K562 (cell line): ENCODE data around the gene CSRP2. TPM values are rescaled to one million over a fixed set of nuclear protein-coding genes. Genes with fewer than 3 reads are reported as not detected.

Source experiments
- STAT5A ChIP-seq: IDR thresholded peaks from 2 replicates; pipeline ENCODE4 v1.6.1; 2012; ENCODE audit warnings: low read length, inconsistent platforms, borderline replicate concordance
- ZNF695 ChIP-seq: fragments of 450-650 bp; formaldehyde crosslinking; IDR thresholded peaks from 2 replicates; pipeline ENCODE4 v1.4.0; 2020; ENCODE audit warnings: mild to moderate bottlenecking, moderate library complexity
- polyA plus RNA-seq, 8 experiments: library from polyadenylated mRNA; depleted of rRNA in 4 of 8; stranded (reverse) in 5 of 8; unstranded in 3 of 8; fragments of >200 nt; fragmentation: Nextera tagmentation in 2 of 8; fragmentation: Illumina TruSeq in 1 of 8; extraction: Ambion mirVana in 2 of 8; extraction: Trizol in 1 of 8; gene quantifications; 2 replicates each; pipeline versions ENCODE4 v1.2.1 to v1.2.3, GENCODE V29; 2011 to 2014; ENCODE audit warnings: inconsistent platforms in 1 of 8, missing spikeins in 1 of 8
- total RNA-seq, 7 experiments: library from RNA; depleted of rRNA in 6 of 7; stranded (reverse); fragments of >200 nt in 6 of 7; fragmentation: Illumina TruSeq in 2 of 7; extraction: Trizol in 2 of 7; gene quantifications; 2 replicates each; pipeline versions ENCODE4 v1.2.1 to v1.2.3, GENCODE V29; 2011 to 2021; ENCODE audit warnings: low replicate concordance in 1 of 7
- TF ChIP-seq, protein P1 (sequence below): sonication (generic); formaldehyde crosslinking; IDR thresholded peaks from 2 replicates; pipeline ENCODE4 v1.4.0; 2020; ENCODE audit warnings: mild to moderate bottlenecking, missing genetic modification reagents
- TF ChIP-seq, protein P2 (sequence below): fragments of 450-650 bp; IDR thresholded peaks from 2 replicates; pipeline ENCODE4 v1.6.1; 2016; ENCODE audit warnings: mild to moderate bottlenecking, moderate library complexity

Gene CSRP2
- total and polyA plus RNA-seq, 9 of the 15 experiments (the other 6 are each of a cell fraction or from before 2014, with no cell fraction given), result 0.32 to 6.2 (median 2.3) TPM

DNA sequence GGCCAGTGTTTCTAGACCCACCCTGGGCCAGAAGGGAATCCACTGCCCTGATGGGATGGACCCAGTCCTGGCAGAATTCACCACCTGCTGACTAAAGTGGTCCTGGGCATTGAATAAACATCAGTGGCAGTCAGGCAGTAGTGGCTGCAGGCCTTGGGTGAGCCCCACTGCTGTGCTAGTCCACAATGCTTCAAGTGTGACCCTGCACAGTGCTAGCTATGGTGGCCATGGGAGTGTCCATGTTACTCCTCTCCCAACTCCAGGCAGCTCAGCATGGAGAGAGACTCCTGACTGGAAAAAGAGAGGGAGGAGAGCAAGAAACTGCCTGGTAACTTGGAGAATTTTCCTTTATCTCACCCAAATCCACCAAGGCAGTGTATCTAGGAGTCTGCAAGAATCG, 17.5 kb upstream of the CSRP2 start (continued):
- TF ChIP-seq, protein P1, sequence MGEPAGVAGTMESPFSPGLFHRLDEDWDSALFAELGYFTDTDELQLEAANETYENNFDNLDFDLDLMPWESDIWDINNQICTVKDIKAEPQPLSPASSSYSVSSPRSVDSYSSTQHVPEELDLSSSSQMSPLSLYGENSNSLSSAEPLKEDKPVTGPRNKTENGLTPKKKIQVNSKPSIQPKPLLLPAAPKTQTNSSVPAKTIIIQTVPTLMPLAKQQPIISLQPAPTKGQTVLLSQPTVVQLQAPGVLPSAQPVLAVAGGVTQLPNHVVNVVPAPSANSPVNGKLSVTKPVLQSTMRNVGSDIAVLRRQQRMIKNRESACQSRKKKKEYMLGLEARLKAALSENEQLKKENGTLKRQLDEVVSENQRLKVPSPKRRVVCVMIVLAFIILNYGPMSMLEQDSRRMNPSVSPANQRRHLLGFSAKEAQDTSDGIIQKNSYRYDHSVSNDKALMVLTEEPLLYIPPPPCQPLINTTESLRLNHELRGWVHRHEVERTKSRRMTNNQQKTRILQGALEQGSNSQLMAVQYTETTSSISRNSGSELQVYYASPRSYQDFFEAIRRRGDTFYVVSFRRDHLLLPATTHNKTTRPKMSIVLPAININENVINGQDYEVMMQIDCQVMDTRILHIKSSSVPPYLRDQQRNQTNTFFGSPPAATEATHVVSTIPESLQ (CRISPR knock-in tag), result no peak
- TF ChIP-seq STAT5A (no peak), ZNF695 (no peak)
- TF ChIP-seq, protein P2, sequence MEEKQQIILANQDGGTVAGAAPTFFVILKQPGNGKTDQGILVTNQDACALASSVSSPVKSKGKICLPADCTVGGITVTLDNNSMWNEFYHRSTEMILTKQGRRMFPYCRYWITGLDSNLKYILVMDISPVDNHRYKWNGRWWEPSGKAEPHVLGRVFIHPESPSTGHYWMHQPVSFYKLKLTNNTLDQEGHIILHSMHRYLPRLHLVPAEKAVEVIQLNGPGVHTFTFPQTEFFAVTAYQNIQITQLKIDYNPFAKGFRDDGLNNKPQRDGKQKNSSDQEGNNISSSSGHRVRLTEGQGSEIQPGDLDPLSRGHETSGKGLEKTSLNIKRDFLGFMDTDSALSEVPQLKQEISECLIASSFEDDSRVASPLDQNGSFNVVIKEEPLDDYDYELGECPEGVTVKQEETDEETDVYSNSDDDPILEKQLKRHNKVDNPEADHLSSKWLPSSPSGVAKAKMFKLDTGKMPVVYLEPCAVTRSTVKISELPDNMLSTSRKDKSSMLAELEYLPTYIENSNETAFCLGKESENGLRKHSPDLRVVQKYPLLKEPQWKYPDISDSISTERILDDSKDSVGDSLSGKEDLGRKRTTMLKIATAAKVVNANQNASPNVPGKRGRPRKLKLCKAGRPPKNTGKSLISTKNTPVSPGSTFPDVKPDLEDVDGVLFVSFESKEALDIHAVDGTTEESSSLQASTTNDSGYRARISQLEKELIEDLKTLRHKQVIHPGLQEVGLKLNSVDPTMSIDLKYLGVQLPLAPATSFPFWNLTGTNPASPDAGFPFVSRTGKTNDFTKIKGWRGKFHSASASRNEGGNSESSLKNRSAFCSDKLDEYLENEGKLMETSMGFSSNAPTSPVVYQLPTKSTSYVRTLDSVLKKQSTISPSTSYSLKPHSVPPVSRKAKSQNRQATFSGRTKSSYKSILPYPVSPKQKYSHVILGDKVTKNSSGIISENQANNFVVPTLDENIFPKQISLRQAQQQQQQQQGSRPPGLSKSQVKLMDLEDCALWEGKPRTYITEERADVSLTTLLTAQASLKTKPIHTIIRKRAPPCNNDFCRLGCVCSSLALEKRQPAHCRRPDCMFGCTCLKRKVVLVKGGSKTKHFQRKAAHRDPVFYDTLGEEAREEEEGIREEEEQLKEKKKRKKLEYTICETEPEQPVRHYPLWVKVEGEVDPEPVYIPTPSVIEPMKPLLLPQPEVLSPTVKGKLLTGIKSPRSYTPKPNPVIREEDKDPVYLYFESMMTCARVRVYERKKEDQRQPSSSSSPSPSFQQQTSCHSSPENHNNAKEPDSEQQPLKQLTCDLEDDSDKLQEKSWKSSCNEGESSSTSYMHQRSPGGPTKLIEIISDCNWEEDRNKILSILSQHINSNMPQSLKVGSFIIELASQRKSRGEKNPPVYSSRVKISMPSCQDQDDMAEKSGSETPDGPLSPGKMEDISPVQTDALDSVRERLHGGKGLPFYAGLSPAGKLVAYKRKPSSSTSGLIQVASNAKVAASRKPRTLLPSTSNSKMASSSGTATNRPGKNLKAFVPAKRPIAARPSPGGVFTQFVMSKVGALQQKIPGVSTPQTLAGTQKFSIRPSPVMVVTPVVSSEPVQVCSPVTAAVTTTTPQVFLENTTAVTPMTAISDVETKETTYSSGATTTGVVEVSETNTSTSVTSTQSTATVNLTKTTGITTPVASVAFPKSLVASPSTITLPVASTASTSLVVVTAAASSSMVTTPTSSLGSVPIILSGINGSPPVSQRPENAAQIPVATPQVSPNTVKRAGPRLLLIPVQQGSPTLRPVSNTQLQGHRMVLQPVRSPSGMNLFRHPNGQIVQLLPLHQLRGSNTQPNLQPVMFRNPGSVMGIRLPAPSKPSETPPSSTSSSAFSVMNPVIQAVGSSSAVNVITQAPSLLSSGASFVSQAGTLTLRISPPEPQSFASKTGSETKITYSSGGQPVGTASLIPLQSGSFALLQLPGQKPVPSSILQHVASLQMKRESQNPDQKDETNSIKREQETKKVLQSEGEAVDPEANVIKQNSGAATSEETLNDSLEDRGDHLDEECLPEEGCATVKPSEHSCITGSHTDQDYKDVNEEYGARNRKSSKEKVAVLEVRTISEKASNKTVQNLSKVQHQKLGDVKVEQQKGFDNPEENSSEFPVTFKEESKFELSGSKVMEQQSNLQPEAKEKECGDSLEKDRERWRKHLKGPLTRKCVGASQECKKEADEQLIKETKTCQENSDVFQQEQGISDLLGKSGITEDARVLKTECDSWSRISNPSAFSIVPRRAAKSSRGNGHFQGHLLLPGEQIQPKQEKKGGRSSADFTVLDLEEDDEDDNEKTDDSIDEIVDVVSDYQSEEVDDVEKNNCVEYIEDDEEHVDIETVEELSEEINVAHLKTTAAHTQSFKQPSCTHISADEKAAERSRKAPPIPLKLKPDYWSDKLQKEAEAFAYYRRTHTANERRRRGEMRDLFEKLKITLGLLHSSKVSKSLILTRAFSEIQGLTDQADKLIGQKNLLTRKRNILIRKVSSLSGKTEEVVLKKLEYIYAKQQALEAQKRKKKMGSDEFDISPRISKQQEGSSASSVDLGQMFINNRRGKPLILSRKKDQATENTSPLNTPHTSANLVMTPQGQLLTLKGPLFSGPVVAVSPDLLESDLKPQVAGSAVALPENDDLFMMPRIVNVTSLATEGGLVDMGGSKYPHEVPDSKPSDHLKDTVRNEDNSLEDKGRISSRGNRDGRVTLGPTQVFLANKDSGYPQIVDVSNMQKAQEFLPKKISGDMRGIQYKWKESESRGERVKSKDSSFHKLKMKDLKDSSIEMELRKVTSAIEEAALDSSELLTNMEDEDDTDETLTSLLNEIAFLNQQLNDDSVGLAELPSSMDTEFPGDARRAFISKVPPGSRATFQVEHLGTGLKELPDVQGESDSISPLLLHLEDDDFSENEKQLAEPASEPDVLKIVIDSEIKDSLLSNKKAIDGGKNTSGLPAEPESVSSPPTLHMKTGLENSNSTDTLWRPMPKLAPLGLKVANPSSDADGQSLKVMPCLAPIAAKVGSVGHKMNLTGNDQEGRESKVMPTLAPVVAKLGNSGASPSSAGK, result no peak
